NCI-H2171 treated with DMSO at 0.1 percent for 48 hours (cell line): ENCODE results near the gene SMIM22.
A peak's percentile ranks its signal among the peaks of the same experiment; 100 is the strongest.
"Not testable (repeated sequence)": the region's sequence is repeated elsewhere in the genome, so short reads cannot be mapped to it uniquely, and the experiment has no call there.

Experiments used
- DNase-seq: peaks from one replicate; lab custom pipeline; 2025; lab: John Stamatoyannopoulos, UW

SMIM22 gene

GRCh38 chr16:4768549-4769305 lies 26.4 kb upstream of the SMIM22 start:
- DNase-seq = peak; percentile 96

DNA sequence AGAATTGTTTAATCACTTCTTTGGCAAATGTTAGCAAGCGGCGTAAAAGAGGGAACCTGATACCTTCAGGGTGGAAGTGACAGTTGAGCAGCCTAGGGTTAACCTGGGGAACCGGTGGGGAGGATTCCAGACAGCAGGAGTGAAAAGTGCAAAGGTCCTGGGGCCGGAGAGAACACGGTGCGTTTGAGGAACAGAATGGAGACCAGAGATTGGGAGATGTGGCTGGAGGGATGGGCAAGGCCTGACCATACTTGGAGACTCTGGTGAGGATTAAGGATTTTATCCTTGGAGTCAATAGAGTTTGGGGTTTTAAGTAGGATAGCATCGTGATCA lies 25.9 kb upstream of the SMIM22 start:
- peak; percentile 25 for DNase-seq

- DNase-seq = no peak
Measured at GRCh38 chr16:4771646-4772045, 23.5 kb upstream of the SMIM22 start.

DNA sequence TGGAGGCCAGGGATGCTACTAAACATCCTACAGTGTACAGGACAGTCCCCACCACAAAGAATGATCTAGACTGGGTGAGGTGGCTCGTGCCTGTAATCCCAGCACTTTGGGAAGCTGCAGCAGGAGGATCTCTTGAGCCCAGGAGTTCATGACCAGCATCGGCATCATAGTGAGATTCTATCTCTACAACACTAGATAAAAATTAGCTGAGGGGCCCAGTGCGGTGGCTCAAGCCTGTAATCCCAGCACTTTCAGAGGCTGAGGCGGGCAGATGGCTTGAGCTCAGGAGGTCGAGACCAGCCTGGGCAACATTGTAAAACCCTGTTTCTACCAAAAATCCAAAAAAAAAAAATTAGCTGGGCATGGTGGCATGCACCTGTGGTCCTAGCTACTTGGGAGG lies 22.8 kb upstream of the SMIM22 start:
- DNase-seq = no peak

DNA sequence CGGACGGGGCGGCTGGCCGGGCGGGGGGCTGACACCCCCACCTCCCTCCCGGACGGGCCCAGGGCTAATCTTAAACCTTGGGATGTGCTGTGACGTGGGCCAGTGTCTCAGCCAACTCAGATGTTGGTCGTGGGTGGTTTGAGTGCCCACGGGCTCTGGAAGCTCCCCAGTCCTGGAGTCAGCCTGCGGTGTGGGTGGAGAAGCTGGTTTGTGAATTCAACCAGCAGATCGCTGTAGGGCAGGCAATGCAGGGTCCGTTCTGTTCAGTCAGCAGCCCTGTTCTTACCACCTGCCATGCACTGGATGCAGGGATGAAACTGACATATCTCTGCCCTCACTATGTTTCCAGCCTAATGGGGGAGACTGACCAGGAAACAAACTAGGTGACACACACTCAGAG lies 20.2 kb upstream of the SMIM22 start:
- DNase-seq = no peak

- DNase-seq = no peak
Measured at GRCh38 chr16:4776141-4776705, 18.9 kb upstream of the SMIM22 start.

DNA sequence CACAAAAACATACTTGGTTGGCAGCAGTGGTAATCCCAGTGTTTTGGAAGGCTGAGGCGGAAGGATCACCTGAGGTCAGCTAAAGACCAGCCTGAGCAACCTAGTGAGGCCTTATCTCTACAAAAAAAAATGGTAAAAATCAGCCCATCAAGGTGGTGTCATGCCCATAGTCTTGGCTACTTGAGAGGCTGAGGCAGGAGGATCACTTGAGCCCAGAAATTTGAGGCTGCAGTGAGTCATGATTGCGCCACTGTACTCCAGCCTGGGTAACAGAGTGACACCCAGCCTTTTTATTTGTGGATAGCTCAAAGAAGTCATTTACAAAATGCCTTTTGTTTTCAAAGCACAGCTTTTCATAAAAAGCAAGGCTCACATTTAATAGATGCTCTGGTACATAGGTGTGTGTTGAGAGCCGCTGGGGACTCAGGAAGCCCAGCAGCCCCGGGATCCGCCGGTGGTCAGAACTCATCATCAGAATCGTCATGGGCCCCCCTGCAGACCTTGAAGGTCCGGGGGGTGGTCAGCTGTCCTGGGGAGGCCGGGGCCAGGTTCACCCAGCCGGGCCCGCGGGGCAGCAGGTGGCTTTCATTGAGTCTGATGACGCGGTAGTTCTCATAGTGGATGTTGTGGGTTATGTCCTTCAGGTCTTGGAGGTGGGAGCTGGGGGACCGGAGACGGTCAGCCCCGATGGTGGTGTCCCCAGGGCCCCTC lies 17.7 kb upstream of the SMIM22 start:
- DNase-seq = no peak

GRCh38 chr16:4778050-4778392 lies 17.1 kb upstream of the SMIM22 start:
- DNase-seq = no peak

GRCh38 chr16:4780235-4780634 lies 14.9 kb upstream of the SMIM22 start:
- no peak for DNase-seq

DNA sequence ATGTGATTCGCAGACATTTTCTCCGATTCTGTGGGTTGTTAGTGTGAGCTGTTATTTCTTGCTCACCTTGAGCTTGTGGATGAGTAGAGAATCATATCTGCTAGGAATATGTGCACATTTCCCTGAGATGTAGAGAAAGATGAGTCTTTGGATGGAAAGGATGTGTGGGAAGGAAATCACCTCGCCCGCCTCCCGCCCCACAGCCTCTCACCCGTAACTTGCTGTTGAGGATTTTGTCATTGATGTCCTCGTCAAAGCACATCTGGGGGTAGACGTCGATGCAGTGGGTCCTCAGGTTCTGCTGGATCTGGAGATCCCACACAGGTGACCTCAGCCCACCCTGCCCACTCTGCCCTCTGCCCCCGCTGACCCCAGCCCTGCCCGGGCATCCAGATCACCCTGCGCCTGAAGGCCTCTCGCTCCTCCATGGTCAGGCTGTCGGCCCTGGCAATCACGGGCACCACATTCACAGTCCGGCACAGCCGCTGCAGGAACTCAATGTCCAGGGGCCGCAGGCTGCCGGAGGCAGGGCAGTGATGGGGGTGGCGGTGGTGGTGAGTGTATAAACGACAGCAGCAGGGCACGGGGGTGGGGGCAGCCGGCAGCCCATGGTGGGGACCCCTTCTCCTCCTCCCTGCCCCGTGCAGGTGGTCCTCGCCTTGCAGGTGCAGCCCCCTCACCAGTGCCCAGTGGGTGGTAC lies 11.8 kb upstream of the SMIM22 start:
- DNase-seq = no peak

GRCh38 chr16:4783951-4784336 lies 11.2 kb upstream of the SMIM22 start:
- no peak for DNase-seq

GRCh38 chr16:4784444-4784987 lies 10.7 kb upstream of the SMIM22 start:
- not testable (repeated sequence) for DNase-seq

GRCh38 chr16:4785758-4786433 lies 9.3 kb upstream of the SMIM22 start:
- DNase-seq = no peak

GRCh38 chr16:4787068-4787467 lies 8.1 kb upstream of the SMIM22 start:
- DNase-seq = no peak

GRCh38 chr16:4787627-4788482 lies 7.3 kb upstream of the SMIM22 start, which contains the start of gene SEPTIN12:
SEPTIN12 (minus strand) TSS chr16:4788345; CDS start chr16:4787645, 700 bp downstream.
- peak; percentile 23 for DNase-seq

DNA sequence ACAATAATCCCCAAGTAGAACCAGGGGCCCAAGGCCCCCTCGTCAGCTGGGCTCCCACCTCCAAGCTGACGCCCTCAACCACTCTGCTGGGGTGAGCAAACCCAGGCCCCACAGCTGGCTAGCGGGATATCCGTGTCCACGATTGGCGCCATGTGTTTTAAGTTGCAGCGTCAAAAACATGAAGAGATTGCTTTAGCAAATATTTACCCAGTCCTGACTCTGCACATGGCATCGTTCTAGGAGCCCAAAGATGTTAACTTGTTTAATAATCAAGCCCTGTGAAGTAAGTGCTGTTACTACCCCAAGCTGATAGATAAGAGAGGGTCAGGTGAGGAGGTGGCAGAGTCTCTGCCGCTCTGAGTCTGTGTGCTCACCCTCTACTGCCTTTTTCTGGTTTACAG lies 6.7 kb upstream of the SMIM22 start:
- no peak for DNase-seq

DNA sequence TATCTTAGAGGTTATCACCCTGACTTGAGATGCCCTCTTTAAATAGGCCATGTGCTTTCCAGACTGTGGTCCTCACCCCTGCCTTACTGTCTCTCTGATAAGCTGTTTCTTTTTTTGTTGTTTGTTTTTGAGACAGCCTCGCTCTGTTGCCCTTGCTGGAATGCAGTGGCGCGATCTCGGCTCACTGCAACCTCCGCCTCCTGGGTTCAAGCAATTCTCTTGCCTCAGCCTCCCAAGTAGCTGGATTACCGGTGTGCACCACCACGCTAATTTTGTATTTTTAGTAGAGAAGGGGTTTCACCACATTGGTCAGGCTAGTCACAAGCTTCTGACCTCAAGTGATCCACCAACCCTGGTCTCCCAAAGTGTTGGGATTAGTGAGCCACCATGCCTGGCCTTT lies 6.3 kb upstream of the SMIM22 start:
- no peak for DNase-seq

DNA sequence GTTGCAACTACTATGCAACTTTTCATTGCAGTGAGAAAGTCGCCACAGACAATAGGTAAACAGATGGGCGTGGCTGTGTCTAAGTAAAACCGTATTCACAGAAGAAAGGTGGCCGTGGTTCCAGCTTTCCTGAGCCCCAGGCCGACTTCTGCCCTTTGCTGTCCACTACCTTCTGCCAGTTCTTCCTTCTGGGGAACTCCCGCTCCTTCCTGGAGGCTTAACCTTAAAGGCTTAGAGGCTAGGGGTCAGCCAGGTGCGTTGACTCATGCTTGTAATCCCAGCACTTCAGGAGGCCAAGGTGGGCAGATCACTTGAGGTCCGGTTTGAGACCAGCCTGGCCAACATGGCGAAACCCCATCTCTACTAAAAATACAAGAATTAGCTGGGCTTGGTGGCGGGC lies 4.9 kb upstream of the SMIM22 start:
- no peak for DNase-seq

DNA sequence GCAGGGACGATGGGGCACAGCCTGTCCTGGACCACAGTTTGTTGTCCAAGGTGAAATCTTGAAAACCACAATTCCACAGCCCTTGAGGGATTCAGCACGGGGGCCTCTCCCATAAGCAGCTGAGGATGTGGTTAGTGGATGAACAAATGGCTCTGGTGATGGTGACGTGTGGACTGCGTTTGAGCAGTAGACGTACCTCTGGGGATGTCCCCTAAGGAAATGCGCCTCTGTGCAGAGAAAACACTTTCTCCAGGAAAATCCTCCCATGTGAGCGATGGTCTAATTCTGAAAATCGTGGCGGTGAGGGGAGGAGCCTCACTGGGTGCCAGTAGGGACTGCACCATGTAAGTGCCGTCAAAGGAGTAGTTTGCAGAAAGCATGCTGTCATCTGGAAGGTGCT lies 4.3 kb upstream of the SMIM22 start:
- no peak for DNase-seq

DNA sequence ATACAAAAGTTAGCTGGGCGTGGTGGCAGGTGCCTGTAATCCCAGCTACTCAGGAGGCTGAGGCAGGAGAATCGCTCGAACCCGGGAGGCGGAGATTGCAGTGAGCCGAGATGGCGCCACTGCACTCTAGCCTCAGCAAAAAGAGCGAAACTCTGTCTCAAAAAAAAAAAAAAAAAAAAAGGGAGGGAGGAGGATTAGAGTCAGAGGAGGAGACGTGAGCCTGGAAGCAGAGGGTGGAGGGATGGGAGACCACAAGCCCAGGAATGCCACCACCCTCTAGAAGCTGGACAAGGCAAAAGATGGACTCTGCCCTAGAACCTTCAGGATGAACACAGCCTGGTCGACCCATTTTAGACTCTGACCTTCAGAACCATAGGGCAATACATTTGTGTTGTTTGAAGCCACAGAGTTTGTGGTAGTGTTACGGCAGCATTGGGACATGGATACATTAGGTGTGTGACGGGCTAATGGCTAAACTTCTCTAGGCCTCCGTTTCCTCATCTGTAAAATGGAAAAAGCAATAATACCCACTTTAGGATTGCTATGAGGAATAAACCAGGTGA lies 2.1 kb upstream of the SMIM22 start:
- DNase-seq = peak; percentile 10
